Esophagus mucosa (tissue), 1 donor: ENCODE results near the gene FHOD3. TPM values are rescaled to one million over a fixed set of nuclear protein-coding genes. Genes with fewer than 3 reads are reported as not detected.

Experiments used
- ATAC-seq: fragments of 200-7000 bp; cut with Tn5 transposase; one replicate; pipeline ENCODE4 v1.9.1; 2020
- total RNA-seq: library from RNA; stranded (reverse); gene quantifications from one replicate; pipeline ENCODE4 v1.2.4, GENCODE V29; 2023
- donor health status: DM: yes; HTN: yes; CAD: no.

FHOD3 gene
- total RNA-seq, 1 donor from 2014 or later, result 3.0 TPM

- no peak for ATAC-seq
Observed at GRCh38 chr18:36560187-36560586, 262.7 kb downstream of the FHOD3 start.

- ATAC-seq, result no peak
Observed at GRCh38 chr18:36561046-36561445, 263.5 kb downstream of the FHOD3 start.

- no peak for ATAC-seq
Observed at GRCh38 chr18:36564841-36565240, 267.3 kb downstream of the FHOD3 start.

- no peak for ATAC-seq
Observed at GRCh38 chr18:36567800-36568199, 270.3 kb downstream of the FHOD3 start.

GRCh38 chr18:36568487-36568886 lies 271.0 kb downstream of the FHOD3 start:
- ATAC-seq, result no peak

- peak; percentile 45 for ATAC-seq
Observed at GRCh38 chr18:36572135-36572856, 274.8 kb downstream of the FHOD3 start.

- ATAC-seq, result no peak
Observed at GRCh38 chr18:36576339-36576738, 278.8 kb downstream of the FHOD3 start.

- ATAC-seq, result no peak
Observed at GRCh38 chr18:36578871-36579710, 281.6 kb downstream of the FHOD3 start.

GRCh38 chr18:36580266-36580665 lies 282.8 kb downstream of the FHOD3 start:
- ATAC-seq, result peak; percentile 12

GRCh38 chr18:36580874-36581750 lies 283.6 kb downstream of the FHOD3 start:
- no peak for ATAC-seq

- ATAC-seq, result peak; percentile 81
Observed at GRCh38 chr18:36582988-36583745, 285.7 kb downstream of the FHOD3 start.

- ATAC-seq, result no peak
Observed at GRCh38 chr18:36589857-36590543, 292.5 kb downstream of the FHOD3 start.

- no peak for ATAC-seq
Observed at GRCh38 chr18:36590621-36591580, 293.4 kb downstream of the FHOD3 start.

GRCh38 chr18:36592282-36592681 lies 294.8 kb downstream of the FHOD3 start:
- ATAC-seq, result peak; percentile 59

GRCh38 chr18:36593001-36593400 lies 295.5 kb downstream of the FHOD3 start:
- ATAC-seq, result no peak

- no peak for ATAC-seq
Observed at GRCh38 chr18:36593641-36594040, 296.1 kb downstream of the FHOD3 start.

- no peak for ATAC-seq
Observed at GRCh38 chr18:36594621-36595020, 297.1 kb downstream of the FHOD3 start.

GRCh38 chr18:36595046-36595817 lies 297.7 kb downstream of the FHOD3 start:
- ATAC-seq, result no peak

- no peak for ATAC-seq
Observed at GRCh38 chr18:36595818-36596215, 298.3 kb downstream of the FHOD3 start.
